ENCODE measurements around the gene KCNQ5. TPM values are rescaled to one million over a fixed set of nuclear protein-coding genes. Genes with fewer than 3 reads are reported as not detected.

The KCNQ5 gene
- total RNA-seq, 1 donor from 2014 or later: 0.11 TPM

- Histone ChIP-seq H3K27ac (replicated peaks) (no peak overlapping the region), H3K4me3 (no peak overlapping the region), H3K36me3 (no peaks in the 10 kb centered on the region), H3K4me1 (no peaks in the 10 kb centered on the region), H3K9me3 (replicated peaks) (peaks cover 7% of the 10 kb centered on the region), H3K27me3 (ENCODE audit: low read depth) (no peaks in the 10 kb centered on the region)
- no peak for TF ChIP-seq CTCF (IDR thresholded peaks at IDR 0.05; ENCODE audit: borderline replicate concordance)
- no peak for DNase-seq
- intact Hi-C loops (cut with micrococcal nuclease): no loop called here
Observed at GRCh38 chr6:72669324-72669723, 47.5 kb downstream of the KCNQ5 start.

- no peaks in the 10 kb centered on the region for H3K4me1 ChIP-seq
- no peaks in the 10 kb centered on the region for H3K36me3 ChIP-seq
- H3K4me3 ChIP-seq: no peak overlapping the region
- TF ChIP-seq CTCF (IDR thresholded peaks at IDR 0.05; ENCODE audit: borderline replicate concordance): no peak
- no peaks in the 10 kb centered on the region for H3K27me3 ChIP-seq (ENCODE audit: low read depth)
- intact Hi-C loops (cut with micrococcal nuclease): no loop called here
- DNase-seq: no peak
- no peak overlapping the region for H3K27ac ChIP-seq (replicated peaks)
- H3K9me3 ChIP-seq (replicated peaks): no peaks in the 10 kb centered on the region
Observed at GRCh38 chr6:72672906-72673305, 51.0 kb downstream of the KCNQ5 start.

GRCh38 chr6:72674842-72675241 lies 53.0 kb downstream of the KCNQ5 start:
- DNase-seq: no peak
- Histone ChIP-seq H3K27ac (replicated peaks) (no peak overlapping the region), H3K27me3 (ENCODE audit: low read depth) (no peaks in the 10 kb centered on the region), H3K4me3 (no peak overlapping the region), H3K9me3 (replicated peaks) (no peaks in the 10 kb centered on the region), H3K4me1 (no peaks in the 10 kb centered on the region), H3K36me3 (no peaks in the 10 kb centered on the region)
- intact Hi-C loops (cut with micrococcal nuclease): no loop called here
- no peak for TF ChIP-seq CTCF (IDR thresholded peaks at IDR 0.05; ENCODE audit: borderline replicate concordance)

- no peak for TF ChIP-seq CTCF (IDR thresholded peaks at IDR 0.05; ENCODE audit: borderline replicate concordance)
- intact Hi-C loops (cut with micrococcal nuclease): no loop called here
- Histone ChIP-seq H3K4me3 (no peak overlapping the region), H3K27ac (replicated peaks) (no peak overlapping the region), H3K4me1 (no peaks in the 10 kb centered on the region), H3K9me3 (replicated peaks) (no peaks in the 10 kb centered on the region), H3K27me3 (ENCODE audit: low read depth) (no peaks in the 10 kb centered on the region), H3K36me3 (no peaks in the 10 kb centered on the region)
- no peak for DNase-seq
Observed at GRCh38 chr6:72675396-72675795, 53.5 kb downstream of the KCNQ5 start.

GRCh38 chr6:72676995-72677394 lies 55.1 kb downstream of the KCNQ5 start:
- intact Hi-C loops (cut with micrococcal nuclease): no loop called here
- Histone ChIP-seq H3K27me3 (ENCODE audit: low read depth) (no peaks in the 10 kb centered on the region), H3K36me3 (no peaks in the 10 kb centered on the region), H3K4me1 (no peaks in the 10 kb centered on the region), H3K9me3 (replicated peaks) (no peaks in the 10 kb centered on the region), H3K27ac (replicated peaks) (no peak overlapping the region), H3K4me3 (no peak overlapping the region)
- DNase-seq: no peak
- TF ChIP-seq CTCF (IDR thresholded peaks at IDR 0.05; ENCODE audit: borderline replicate concordance): no peak

GRCh38 chr6:72677740-72678139 lies 55.9 kb downstream of the KCNQ5 start:
- no peaks in the 10 kb centered on the region for H3K36me3 ChIP-seq
- no peak overlapping the region for H3K27ac ChIP-seq (replicated peaks)
- no peaks in the 10 kb centered on the region for H3K9me3 ChIP-seq (replicated peaks)
- no peak for TF ChIP-seq CTCF (IDR thresholded peaks at IDR 0.05; ENCODE audit: borderline replicate concordance)
- DNase-seq: no peak
- H3K4me1 ChIP-seq: no peaks in the 10 kb centered on the region
- H3K4me3 ChIP-seq: no peak overlapping the region
- intact Hi-C loops (cut with micrococcal nuclease): no loop called here
- no peaks in the 10 kb centered on the region for H3K27me3 ChIP-seq (ENCODE audit: low read depth)
